Endometrial microvascular endothelial cells (primary cell): Measurements from ENCODE around the gene HIGD1A. TPM values are rescaled to one million over a fixed set of nuclear protein-coding genes. Genes with fewer than 3 reads are reported as not detected.

Experiments
- in situ Hi-C: cut with HindIII; loops from 2 replicates; pipeline ENCODE4 v1.10.0; 2017; ENCODE audit warnings: low sequenced_read_pairs, low pct_unique_long_range_greater_than_20kb; ENCODE audit errors: inconsistent ontology term
- total RNA-seq: library from RNA; depleted of rRNA; stranded (reverse); fragments of >200 nt; gene quantifications from one replicate; pipeline ENCODE4 v1.2.3, GENCODE V29; 2015; ENCODE audit errors: inconsistent ontology term

The HIGD1A gene
- total RNA-seq, 1 donor from 2014 or later = 205 TPM

DNA sequence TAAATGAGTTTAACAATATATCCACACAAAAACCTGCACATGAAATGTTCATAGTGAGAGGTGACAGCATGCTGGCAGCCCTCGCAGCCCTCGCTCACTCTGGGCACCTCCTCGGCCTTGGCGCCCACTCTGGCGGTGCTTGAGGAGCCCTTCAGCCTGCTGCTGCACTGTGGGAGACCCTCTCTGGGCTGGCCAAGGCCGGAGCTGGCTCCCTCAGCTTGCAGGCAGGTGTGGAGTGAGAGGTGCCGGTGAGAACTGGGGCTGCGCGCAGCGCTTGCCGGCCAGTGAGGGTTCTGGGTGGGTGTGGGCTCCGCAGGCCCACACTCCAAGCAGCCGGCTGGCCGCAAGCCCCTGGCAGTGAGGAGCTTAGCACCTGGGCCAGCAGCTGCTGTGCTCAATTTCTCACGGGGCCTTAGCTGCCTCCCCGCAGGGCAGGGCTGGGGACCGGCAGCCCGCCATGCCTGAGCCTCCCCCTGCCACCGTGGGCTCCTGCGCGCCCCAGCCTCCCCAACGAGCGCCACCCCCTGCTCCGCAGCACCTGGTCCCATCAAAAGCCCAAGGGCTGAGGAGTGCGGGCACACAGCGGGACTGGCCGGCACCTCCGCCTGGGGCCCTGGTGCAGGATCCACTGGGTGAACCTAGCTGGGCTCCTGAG is 34.7 kb downstream of the HIGD1A start:
- in situ Hi-C loops = no loop called here

DNA sequence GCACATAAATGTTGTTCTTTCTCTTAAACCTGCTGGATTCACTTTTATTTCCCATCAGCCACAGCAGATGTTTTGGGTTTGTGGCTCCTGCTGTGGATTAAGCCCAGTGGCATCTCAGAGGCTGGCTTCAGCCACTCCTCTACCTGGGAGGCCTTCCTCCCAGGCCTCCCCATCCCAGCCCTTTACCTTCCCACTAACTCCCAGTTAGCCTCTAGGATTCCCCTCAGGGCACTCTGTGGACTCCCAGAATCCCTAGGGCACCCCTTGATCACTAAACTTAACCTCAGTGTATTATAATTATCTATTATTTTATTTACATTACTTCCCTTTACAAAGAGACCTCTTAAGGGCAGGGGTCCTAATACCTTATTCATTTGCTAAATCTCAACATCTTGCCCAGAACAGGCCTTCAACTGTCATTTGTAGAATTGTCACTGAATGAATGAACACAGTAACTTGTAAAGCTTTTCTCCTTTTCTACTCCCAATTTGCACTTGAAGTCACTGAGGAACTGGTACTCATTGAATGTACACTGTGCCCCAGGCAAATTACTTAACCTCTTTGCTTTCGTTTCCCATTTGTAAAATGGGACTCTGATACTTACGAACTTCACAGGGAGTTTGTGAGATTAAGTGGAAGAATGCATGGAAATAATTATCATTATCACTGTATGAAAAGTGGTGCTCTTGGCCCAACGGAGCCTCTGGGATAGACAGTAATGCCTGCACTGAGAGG is 39.6 kb downstream of the HIGD1A start:
- in situ Hi-C loops = no loop called here

DNA sequence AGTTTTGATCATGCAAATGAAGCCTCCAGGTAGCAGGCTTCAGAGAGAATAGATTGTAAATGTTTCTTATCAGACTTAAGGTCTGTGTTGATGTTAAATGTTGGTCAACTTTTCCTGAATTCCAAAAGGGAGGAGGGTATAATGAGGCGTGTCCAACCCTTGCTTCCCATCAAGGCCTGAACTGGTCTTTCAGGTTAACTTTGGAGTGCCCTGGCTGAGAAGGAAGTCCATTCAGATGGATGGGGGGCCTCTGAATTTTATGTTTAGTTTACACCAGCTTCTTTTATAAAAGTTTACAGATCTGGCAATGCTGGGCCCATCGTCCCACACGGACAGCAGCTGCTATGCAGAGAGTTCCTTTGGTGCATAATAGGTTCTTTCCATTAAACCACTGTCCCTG is 40.2 kb downstream of the HIGD1A start:
- in situ Hi-C loops = no loop called here

DNA sequence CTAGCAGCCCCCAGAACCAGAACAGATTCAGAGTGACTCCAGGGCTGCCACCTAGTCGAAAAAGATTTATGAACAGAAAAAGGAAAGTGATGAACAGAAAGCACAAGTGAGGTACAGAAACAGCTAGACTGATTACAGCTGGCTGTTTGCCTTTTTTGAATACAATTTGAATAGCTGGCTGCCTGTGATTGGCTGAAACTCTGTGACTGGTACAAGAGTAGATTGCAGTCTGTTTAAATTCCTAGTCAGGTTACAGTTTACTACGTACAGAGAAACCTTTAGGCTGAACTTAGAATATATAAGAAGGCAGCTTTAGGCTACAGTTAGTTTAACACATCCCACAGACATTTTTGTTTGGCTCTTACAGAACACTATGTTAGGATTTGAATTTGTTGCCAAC is 41.3 kb downstream of the HIGD1A start:
- in situ Hi-C loops = no loop called here

DNA sequence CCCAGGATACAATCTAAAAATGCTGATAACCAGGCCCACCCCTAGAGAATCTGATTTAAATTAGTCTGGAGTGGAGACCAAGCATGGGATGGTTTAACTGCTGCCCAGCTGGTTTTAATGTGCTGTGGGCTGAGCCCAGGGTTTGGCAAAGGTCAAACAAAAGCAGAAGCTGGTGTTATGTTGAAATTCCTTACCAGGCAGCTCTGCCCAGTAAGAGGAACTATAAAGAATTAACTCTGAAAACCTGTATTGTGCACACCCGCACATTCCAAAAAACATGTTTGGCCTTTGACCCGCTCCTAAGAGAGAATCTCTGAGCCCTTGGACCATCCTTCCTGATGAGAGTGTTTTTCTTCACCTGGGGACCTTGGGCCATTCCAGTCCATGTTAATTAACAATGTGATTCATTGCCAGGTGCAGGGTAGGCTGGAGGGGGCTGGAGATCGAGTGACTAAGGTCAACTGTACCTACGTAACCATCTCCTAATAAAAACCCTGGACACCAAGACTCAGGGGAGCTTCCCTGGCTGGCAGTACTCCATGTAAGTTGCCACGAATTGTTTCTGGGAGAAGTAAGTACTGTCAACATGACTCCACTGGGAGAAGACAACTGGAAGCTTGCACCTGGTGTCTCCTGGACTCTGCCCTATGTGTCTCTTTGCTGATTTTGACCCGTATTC is 42.1 kb downstream of the HIGD1A start:
- in situ Hi-C loops = no loop called here

DNA sequence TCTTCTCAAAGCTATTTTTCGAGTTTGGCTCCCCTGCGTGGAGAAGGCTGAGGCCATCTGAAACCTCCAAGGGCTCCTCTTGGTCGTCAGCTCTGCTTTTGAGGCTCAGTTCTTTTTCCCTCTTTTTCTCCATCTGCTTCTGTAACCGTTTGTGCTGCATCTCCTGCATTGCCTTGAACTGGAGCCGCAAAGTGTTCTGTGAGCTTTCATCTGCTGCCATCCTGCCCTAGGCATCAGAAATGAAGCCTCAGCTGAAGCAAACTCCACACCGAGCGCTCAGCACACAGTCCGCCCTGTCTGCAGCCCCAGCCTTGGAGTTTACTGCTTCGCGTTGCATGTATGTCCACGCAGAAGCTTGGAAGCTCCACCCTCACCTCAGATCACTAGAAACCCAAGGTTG is 46.2 kb downstream of the HIGD1A start:
- in situ Hi-C loops = no loop called here

DNA sequence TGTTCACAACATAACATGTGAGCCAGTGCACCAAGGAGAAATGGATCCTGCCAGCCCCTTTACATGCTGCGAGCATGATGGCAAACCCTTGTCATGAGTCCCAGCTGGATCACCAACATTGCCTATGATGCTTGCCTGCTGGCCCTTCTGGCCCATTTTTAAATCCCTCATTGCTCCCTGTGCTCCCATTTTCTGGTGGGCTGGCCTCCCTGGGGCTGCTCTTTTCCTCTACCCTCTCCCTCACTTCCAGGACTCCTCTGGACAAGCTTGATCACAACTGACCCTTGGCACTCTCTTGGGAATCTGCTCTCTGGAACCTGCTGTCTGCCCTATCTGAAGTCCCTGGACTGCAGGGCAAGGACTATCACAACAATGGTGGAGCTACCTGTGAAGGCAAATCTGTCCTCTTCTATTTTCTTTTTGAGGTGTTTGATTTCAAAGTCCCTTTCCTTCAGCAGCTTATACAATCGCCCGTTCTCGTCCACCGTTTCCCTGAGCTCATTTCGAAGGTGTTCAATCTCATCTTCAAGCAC is 47.5 kb downstream of the HIGD1A start:
- in situ Hi-C loops = no loop called here

DNA sequence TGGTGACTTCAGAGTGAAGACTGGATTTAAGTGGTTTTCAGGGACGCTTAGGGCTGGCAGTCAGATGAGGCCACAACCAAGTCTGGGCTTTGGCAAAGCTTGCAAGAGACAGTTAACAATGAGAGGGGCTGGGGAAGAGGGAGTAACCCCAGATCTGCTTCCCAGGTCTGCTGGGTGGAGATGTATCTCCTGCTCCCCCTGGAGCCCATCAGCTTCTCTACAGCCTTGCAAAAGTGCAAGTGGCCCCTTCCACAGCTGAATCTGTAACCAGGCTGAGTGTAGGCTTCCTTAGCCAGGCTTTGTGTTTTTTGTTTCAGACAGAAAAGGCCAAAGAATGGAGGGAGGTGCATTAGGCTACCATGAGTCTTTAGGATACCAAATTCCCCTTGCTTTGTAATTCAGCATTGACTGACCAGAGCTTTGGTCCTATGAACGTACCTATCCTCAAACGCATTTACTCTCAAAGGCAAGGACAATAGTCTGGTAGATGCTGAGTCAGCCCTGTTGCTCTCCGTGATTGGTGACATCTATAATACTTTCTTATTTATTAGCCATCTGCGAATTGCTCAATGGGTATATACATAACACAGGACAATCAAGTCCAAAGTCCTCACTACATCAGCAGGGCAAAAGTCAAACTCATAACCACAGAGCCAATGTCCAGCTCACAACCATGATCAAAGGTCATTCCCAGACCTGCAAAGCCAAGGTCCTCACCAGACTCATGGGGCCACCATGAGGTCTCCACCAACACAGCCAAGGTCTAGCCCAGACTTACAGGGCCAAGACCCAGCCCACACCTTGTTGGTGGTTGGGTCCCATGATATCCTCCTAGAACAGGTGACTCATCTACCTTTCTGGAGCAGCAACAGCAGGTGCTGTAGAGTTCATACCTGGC is 48.4 kb downstream of the HIGD1A start:
- in situ Hi-C loops = no loop called here

DNA sequence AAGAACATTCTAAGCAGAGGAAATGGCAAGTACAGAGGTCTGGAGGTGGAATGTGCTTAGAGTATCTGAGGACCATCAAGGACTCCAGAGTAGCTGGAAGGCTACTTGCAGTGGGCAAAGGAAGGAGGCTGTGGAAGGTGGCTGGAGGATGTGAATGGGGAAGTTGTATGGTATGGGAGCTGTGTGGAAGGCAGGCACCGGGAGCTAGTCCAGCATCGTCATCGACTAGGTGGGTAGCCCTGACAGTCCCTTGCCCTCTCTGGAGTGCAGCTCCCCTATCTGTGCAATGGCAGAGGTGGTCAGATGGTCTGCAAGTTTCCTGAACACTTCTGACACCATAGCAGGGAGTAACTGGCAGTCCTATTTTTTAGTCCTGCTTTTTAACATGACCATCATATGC is 50.5 kb downstream of the HIGD1A start:
- in situ Hi-C loops = no loop called here

DNA sequence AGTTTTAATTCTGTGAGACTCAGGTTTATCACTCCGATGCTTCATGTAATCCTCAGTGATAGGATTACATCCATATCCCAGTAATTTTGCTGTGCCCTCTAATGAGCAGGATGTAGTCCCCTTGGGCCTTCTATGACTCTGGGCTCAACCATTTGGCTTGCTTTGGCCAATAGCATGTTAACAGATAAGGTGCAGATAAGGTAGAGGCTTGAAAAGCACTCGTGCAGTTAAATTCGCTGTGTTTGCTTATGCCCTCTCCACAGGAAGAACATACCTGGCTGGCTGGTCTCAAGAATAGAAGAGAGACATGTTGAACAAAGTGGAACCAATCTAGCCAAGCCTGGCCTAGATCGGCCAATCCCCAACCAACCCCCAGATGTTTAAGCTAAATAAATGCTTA is 51.3 kb downstream of the HIGD1A start:
- in situ Hi-C loops = no loop called here

DNA sequence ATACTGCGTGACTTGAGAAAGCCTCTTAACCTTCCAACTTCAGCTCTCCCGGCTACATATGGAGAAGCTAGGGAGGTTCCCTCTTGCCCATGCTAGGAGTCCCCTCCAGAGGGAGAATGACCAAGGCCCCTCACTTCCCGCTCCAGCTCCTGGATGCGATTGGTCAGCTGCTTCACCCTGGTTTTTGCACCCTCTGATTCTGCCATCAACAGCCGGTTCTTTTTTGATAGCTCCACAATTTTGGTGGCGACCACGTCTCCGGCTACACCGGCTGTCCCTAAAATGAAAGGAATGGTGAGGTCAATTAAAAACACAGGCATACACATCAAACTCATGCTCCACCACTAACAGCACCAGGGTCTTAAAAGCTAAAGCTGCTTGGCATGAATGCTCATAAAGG is 51.8 kb downstream of the HIGD1A start:
- in situ Hi-C loops = no loop called here

DNA sequence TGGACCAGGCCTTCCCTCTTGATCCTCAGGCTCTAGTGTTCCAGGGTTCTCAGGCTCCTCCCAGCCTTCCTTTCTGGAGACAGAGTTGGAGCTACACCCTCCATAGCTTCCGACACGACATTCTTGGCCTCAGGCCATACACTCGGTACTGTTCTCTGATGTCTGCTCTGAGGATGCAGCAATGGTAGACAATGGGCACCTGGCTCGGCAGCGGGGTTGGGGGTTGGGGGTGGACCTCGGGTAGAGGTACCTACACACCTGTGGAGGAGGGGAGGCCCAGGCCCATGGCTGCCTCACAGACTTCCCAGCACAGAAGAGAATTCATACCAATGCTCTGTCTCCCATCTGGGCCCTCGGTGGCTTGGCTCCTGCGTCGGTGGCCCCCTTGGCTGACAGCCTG is 52.7 kb downstream of the HIGD1A start:
- in situ Hi-C loops = no loop called here

DNA sequence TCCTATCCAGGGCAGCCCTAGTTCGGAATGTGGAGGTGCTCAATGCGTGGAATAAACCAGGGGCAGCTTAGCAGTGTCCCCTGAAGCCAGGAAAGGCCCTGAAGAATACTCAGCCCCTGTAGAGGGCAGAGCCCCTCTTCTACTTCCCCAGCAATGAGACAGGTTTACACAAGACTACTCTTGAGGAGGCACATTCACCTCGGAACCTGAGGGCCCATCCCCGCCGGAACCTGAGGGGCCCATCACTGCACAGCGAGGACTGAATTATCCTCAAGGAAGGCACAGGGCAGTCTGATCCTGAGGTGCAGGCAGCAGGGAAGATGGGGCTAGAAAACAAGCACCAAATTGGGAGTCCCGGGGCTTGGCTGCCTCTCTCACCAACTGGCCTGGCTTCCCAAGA is 53.5 kb downstream of the HIGD1A start:
- in situ Hi-C loops = no loop called here

DNA sequence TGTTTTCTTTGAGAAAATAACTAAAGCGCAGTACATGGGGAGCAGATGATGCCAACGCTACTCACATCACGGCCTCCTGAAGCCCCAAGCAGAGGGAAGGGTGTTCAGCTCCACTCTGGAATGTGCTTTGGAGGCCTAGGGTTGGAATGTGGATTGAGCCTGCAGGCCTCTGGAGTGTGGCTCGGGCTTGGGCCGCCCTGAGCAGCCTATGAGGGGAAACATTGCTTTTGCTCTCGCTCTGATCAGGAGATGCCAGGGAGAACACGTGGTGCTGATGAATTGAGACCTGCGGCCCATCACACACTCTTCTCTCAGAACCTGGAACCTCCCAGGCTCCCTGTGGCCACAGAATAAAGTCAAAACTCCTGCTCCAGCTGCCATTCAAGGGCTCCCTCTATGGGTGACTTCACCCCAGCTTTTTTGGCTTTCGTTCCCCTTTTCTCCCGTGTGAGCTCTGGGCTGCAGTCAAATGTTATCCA is 54.5 kb downstream of the HIGD1A start:
- in situ Hi-C loops = no loop called here

DNA sequence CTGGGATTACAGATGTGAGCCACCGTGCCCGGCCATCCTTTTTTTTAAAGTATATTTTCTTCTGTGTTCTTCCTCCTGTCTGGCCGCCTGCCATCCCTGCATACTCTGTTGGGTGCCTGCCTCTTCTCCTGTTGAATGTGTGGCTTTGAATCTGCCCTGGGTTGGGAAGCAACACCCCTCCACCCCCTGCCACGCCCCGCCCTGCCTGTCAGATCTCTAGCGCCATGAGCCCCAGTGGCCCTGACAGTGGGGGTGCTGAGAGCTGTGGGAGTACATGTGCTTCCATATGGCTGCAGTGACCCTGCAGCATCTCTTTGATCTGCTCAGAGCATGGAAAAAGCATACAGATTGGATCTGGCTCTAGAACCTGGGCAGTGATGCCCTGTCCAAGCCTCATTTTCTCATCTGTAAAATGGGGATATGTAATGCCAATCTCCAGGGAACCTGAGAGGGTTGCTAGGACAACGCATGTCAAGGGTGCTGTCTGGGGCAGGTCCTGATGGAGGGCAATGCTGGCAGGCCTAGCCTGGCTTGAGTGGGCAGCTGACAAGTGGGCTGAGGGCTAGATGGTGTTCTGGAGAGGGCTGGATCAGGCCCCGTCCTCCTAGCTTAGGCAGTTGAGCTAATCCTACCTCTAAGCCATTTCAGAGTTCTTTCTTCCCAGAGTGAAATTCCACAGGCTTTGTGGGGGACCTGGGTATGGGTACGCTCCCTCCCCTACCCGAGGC is 55.1 kb downstream of the HIGD1A start:
- in situ Hi-C loops = no loop called here

DNA sequence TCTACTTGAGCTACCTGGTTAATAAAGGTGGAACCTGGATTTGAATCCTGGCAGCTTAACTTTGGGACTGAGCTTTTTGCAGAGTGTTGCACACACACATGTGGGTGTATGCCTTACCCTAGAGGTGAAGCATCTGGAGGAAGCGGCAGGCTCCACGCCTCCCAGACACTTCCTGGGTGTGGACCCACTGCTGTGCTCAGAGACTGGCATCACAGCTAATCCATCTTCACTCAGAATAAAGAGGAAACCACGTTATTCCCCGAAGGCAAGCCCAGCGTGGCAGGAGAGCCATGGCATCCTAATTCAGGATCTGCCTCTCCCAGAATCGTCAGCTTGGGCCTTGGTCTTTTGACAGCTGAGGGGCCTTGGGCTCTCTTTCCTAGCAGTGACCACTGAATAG is 56.7 kb downstream of the HIGD1A start:
- in situ Hi-C loops = no loop called here

DNA sequence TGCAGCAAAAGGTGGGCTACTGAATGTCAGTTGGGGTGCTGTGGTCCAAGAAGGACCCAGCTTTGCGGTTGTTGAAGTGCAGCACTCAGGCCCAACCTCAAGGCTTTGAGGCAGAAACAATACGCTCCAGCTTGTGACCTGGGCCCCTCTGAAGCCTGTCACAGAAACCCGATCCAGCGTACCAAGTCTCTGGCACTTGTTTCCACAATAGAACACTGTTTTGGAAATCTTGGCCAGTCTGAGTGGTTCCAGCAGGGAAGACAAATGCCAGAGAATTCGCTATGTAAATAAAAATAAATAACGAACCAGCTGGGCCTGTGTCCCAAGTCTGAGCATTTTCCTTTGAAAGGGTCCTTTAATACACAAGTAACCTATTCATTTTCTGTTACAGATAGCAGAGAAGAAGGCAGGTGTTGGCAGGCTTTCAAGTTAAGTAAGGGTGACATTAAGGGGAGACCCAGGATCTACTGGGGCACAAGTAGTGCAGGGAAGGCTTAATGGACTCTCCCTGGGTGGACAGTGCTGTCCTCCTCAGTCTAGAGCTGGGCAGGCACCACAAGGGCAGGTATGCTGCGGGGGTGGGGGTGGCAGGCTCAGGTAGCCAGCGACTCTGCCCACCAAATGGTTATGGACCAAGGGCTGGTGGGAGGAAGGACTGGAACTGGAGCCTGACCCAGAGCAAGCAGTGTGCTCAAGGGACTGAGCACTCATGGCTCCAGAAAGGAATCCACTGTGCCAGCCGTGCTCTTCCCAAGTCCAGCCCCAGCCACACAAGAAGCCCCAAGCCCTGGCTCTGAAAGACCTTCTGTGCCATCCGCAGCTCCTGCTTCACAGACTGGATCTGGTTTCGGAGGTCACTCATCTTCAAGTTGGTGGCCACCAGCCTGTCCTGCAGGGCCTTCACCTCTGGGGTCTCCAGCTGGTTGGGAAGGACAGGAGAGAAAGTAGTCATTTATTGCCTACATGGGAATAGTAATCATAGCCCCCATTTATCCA is 57.5 kb downstream of the HIGD1A start:
- in situ Hi-C loops = no loop called here
